ENCODE data around the gene SLC4A4.

Gene SLC4A4

GRCh38 chr4:71361476-71361875 is 22.7 kb downstream of the SLC4A4 start:
- Histone ChIP-seq H3K9me3 (ENCODE audit: control insufficient read depth, insufficient read depth, low read length) (no peaks in the 10 kb centered on the region), H3K36me3 (ENCODE audit: control insufficient read depth, insufficient read depth, low read length) (no peaks in the 10 kb centered on the region), H3K27me3 (ENCODE audit: control insufficient read depth, insufficient read depth, low read length) (no peaks in the 10 kb centered on the region), H3K4me3 (ENCODE audit: low read depth, low read length) (no peak overlapping the region), H3K4me1 (ENCODE audit: control insufficient read depth, insufficient read depth, low read length) (no peaks in the 10 kb centered on the region), H3K9ac (ENCODE audit: low read depth, low read length) (no peak overlapping the region)

DNA sequence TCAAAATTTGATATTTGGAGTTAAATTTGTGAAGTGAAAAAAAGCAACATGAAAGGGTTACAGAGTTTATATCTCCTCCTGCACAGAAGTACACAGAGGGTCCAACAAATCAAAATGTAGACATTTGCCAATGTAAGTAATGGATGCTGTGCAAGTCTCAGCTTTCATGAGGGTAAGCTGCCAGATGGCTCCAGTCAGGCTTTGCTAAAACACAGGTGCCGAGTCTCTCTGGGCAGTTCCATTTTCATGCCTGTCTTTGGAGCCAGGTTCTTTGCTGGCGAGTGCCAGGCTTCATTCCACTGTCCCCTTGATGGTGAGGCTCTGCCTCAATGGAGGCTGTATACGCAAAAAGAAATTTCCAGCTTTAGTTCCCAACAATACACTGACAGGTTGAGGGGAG is 27.9 kb downstream of the SLC4A4 start:
- Histone ChIP-seq H3K36me3 (ENCODE audit: control insufficient read depth, insufficient read depth, low read length) (no peaks in the 10 kb centered on the region), H3K9me3 (ENCODE audit: control insufficient read depth, insufficient read depth, low read length) (no peaks in the 10 kb centered on the region), H3K9ac (ENCODE audit: low read depth, low read length) (no peak overlapping the region), H3K4me3 (ENCODE audit: low read depth, low read length) (no peak overlapping the region), H3K4me1 (ENCODE audit: control insufficient read depth, insufficient read depth, low read length) (no peaks in the 10 kb centered on the region), H3K27me3 (ENCODE audit: control insufficient read depth, insufficient read depth, low read length) (no peaks in the 10 kb centered on the region)

DNA sequence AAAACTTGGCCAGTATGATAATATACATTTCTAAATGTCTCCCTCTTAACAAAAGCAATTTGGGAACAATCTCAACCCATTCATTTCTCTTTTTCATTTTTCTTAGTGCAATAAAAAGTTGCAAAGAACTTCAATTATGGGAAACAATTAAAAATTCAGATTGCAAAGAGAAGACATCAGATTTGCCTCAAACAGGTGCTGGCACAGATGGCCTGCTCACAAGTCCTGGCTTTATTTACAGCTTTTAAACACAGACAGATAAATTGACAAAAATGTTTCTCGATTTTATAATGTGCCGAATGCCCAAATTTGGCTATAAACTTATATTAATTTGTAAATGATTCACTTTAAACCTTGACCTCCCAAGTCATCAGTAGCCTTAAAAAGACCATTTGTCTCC is 28.7 kb downstream of the SLC4A4 start:
- no peaks in the 10 kb centered on the region for H3K9me3 ChIP-seq (ENCODE audit: control insufficient read depth, insufficient read depth, low read length)
- H3K4me3 ChIP-seq (ENCODE audit: low read depth, low read length), result no peak overlapping the region
- no peak overlapping the region for H3K9ac ChIP-seq (ENCODE audit: low read depth, low read length)
- no peaks in the 10 kb centered on the region for H3K4me1 ChIP-seq (ENCODE audit: control insufficient read depth, insufficient read depth, low read length)
- no peaks in the 10 kb centered on the region for H3K27me3 ChIP-seq (ENCODE audit: control insufficient read depth, insufficient read depth, low read length)
- H3K36me3 ChIP-seq (ENCODE audit: control insufficient read depth, insufficient read depth, low read length), result no peaks in the 10 kb centered on the region

DNA sequence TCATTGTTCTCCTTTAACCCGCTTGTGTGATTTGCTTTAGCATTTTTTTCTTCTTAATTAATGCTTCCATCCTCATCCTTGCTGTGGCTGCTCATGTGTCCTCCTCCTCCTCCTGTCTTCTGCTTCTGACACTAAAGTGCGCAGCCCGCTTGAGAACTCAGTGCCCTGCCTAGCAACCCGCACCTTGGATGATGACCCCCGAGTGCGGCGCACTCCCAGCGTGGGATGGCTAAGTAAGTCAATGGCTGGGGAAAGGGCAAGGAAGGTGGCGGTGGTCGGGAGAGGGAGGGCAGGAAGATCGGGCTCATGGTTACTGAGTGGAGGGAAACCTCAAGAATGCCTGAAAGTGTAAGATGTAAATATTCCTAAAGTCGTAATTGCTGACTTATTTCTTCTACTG is 30.1 kb downstream of the SLC4A4 start:
- Histone ChIP-seq H3K27me3 (ENCODE audit: control insufficient read depth, insufficient read depth, low read length) (no peaks in the 10 kb centered on the region), H3K9me3 (ENCODE audit: control insufficient read depth, insufficient read depth, low read length) (no peaks in the 10 kb centered on the region), H3K36me3 (ENCODE audit: control insufficient read depth, insufficient read depth, low read length) (no peaks in the 10 kb centered on the region), H3K4me3 (ENCODE audit: low read depth, low read length) (no peak overlapping the region), H3K4me1 (ENCODE audit: control insufficient read depth, insufficient read depth, low read length) (no peaks in the 10 kb centered on the region), H3K9ac (ENCODE audit: low read depth, low read length) (no peak overlapping the region)

DNA sequence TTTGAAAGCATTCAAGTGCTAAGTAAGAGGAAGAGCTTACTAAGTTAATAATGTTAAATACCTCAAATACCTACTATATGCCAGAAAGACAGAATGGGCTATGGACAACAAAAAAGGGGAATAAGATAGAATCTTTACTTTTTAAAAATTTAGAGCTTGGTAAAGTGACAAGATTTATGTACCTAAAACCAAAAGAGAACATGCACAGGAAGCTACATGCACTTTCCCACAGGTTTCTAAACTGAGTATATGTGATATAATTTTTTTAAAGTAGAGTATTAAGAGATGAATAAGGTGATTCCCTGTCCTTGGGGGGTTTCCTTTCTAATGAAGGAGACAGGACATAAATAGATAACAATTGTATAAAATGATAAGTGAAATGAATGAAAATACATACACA is 30.7 kb downstream of the SLC4A4 start:
- H3K4me3 ChIP-seq (ENCODE audit: low read depth, low read length), result no peak overlapping the region
- no peaks in the 10 kb centered on the region for H3K27me3 ChIP-seq (ENCODE audit: control insufficient read depth, insufficient read depth, low read length)
- no peaks in the 10 kb centered on the region for H3K4me1 ChIP-seq (ENCODE audit: control insufficient read depth, insufficient read depth, low read length)
- no peaks in the 10 kb centered on the region for H3K36me3 ChIP-seq (ENCODE audit: control insufficient read depth, insufficient read depth, low read length)
- H3K9ac ChIP-seq (ENCODE audit: low read depth, low read length), result no peak overlapping the region
- no peaks in the 10 kb centered on the region for H3K9me3 ChIP-seq (ENCODE audit: control insufficient read depth, insufficient read depth, low read length)

GRCh38 chr4:71375494-71375893 is 36.7 kb downstream of the SLC4A4 start:
- Histone ChIP-seq H3K4me3 (ENCODE audit: low read depth, low read length) (no peak overlapping the region), H3K27me3 (ENCODE audit: control insufficient read depth, insufficient read depth, low read length) (no peaks in the 10 kb centered on the region), H3K36me3 (ENCODE audit: control insufficient read depth, insufficient read depth, low read length) (no peaks in the 10 kb centered on the region), H3K4me1 (ENCODE audit: control insufficient read depth, insufficient read depth, low read length) (no peaks in the 10 kb centered on the region), H3K9me3 (ENCODE audit: control insufficient read depth, insufficient read depth, low read length) (no peaks in the 10 kb centered on the region), H3K9ac (ENCODE audit: low read depth, low read length) (no peak overlapping the region)

DNA sequence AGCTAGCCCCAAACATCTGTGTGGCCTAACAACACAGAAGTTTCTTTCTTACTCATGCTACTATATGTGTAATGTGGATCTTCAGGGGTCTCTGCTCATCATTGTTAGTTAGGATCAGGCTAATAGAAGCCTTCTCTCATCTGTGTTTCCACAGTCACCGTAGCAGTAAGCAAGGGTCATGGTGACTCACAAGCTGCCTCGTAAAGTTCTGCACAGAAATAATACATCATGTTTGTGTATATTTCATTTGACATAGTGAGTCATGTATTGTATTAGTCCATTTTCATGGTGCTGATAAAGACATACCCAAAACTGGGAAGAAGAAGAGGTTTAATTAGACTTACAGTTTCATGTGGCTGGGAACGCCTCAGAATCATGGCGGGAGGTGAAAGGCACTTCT is 38.7 kb downstream of the SLC4A4 start:
- H3K4me3 ChIP-seq (ENCODE audit: low read depth, low read length), result no peak overlapping the region
- no peaks in the 10 kb centered on the region for H3K36me3 ChIP-seq (ENCODE audit: control insufficient read depth, insufficient read depth, low read length)
- no peaks in the 10 kb centered on the region for H3K9me3 ChIP-seq (ENCODE audit: control insufficient read depth, insufficient read depth, low read length)
- H3K27me3 ChIP-seq (ENCODE audit: control insufficient read depth, insufficient read depth, low read length), result no peaks in the 10 kb centered on the region
- H3K4me1 ChIP-seq (ENCODE audit: control insufficient read depth, insufficient read depth, low read length), result no peaks in the 10 kb centered on the region
- H3K9ac ChIP-seq (ENCODE audit: low read depth, low read length), result no peak overlapping the region

GRCh38 chr4:71379126-71379525 is 40.3 kb downstream of the SLC4A4 start:
- H3K4me1 ChIP-seq (ENCODE audit: control insufficient read depth, insufficient read depth, low read length), result no peaks in the 10 kb centered on the region
- no peak overlapping the region for H3K9ac ChIP-seq (ENCODE audit: low read depth, low read length)

DNA sequence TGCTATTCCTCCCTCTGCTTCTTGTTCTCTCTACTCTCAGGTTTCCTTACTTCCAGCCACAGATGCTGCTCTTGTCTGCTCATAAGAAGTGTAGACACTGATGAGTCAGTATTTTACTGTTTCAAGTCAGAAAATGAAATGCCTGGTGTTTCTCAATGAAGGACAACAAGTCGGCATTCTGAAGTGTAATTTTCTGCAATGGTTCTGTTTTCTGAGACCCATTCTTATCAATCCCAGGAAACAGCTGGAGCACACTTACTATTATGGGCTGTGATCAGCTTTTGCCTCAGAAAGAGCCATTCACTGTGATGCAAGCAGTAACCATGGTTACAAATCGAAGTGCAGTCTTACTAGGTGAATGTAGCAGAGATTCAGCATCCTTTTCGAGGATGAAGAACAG is 42.0 kb downstream of the SLC4A4 start:
- H3K9me3 ChIP-seq (ENCODE audit: control insufficient read depth, insufficient read depth, low read length), result no peaks in the 10 kb centered on the region
- H3K4me1 ChIP-seq (ENCODE audit: control insufficient read depth, insufficient read depth, low read length), result no peaks in the 10 kb centered on the region
- no peak overlapping the region for H3K9ac ChIP-seq (ENCODE audit: low read depth, low read length)
- no peaks in the 10 kb centered on the region for H3K27me3 ChIP-seq (ENCODE audit: control insufficient read depth, insufficient read depth, low read length)
- H3K4me3 ChIP-seq (ENCODE audit: low read depth, low read length), result no peak overlapping the region
- no peaks in the 10 kb centered on the region for H3K36me3 ChIP-seq (ENCODE audit: control insufficient read depth, insufficient read depth, low read length)

More at GRCh38 chr4:71379126-71379525, 40.3 kb downstream of the SLC4A4 start:
- H3K9me3 ChIP-seq (ENCODE audit: control insufficient read depth, insufficient read depth, low read length), result no peaks in the 10 kb centered on the region
- H3K36me3 ChIP-seq (ENCODE audit: control insufficient read depth, insufficient read depth, low read length), result no peaks in the 10 kb centered on the region
- H3K4me3 ChIP-seq (ENCODE audit: low read depth, low read length), result no peak overlapping the region
- no peaks in the 10 kb centered on the region for H3K27me3 ChIP-seq (ENCODE audit: control insufficient read depth, insufficient read depth, low read length)

DNA sequence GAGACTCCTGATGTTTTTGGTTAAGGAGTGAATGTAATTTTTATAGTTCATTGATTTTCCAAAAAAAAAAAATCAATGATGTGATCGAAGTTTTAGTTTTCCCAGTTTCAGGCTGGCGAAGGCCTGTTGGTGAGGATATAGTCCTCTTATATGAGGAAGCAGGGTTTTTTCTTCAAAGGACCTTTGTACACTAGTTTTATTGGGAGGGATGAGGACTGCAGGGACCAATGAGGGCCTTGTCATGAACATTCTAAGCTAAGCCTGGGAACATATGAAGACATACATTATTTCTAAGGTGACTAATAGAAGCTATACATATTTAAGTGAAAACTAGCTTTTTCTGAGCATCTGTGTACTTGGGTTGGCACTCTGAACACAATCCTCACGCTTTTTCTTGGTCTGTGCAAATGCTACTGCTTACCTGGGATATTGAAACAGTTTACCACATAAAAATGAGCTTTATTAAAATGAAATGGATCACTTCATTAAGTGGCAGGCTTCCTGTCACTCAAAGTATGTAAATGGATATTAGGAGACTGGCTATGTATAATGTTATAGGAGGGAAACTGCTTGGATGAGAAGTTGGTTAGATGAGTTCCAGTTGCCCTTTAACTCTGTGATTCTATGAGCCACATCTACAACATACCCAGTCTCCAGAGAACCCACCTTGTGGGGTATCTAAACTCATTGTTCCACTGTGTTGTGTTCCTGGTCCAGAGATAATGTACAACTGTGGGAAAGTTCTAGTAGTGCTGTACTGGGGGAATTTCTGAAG is 43.5 kb downstream of the SLC4A4 start:
- H3K4me3 ChIP-seq (ENCODE audit: low read depth, low read length), result no peak overlapping the region
- no peaks in the 10 kb centered on the region for H3K9me3 ChIP-seq (ENCODE audit: control insufficient read depth, insufficient read depth, low read length)
- no peaks in the 10 kb centered on the region for H3K27me3 ChIP-seq (ENCODE audit: control insufficient read depth, insufficient read depth, low read length)
- H3K4me1 ChIP-seq (ENCODE audit: control insufficient read depth, insufficient read depth, low read length), result no peaks in the 10 kb centered on the region
- H3K9ac ChIP-seq (ENCODE audit: low read depth, low read length), result no peak overlapping the region
- no peaks in the 10 kb centered on the region for H3K36me3 ChIP-seq (ENCODE audit: control insufficient read depth, insufficient read depth, low read length)

DNA sequence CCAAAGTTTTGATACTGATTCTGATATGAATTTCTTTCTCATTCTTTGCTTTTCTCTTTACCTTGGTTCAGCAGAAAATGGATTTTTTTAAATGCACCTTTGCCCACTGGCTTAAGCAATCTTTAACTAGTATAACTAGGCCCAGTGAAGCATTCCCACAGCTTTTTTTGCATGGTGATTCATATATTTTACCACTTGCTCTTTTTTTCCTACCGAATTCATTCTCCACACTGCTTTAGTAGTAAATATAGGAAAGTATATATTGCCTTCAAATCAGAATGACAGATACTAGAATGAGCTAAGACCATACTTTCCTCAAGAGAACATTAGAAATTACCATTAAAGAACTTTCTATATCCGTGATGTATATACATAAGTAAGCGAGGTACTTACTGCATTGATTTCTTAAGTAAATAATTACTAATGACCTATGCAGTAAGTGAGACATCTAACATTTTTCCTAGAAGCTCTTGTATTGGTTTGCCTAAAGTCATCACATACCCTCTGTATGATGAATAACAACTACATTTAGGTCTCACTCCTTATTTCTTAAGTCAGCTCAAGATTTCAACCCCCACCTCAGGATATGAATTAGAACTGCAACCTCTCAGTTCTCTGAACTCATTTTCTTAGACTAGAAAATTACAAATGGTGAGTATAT is 44.2 kb downstream of the SLC4A4 start:
- H3K36me3 ChIP-seq (ENCODE audit: control insufficient read depth, insufficient read depth, low read length), result no peaks in the 10 kb centered on the region
- H3K27me3 ChIP-seq (ENCODE audit: control insufficient read depth, insufficient read depth, low read length), result no peaks in the 10 kb centered on the region
- H3K9ac ChIP-seq (ENCODE audit: low read depth, low read length), result no peak overlapping the region
- H3K9me3 ChIP-seq (ENCODE audit: control insufficient read depth, insufficient read depth, low read length), result no peaks in the 10 kb centered on the region
- H3K4me3 ChIP-seq (ENCODE audit: low read depth, low read length), result no peak overlapping the region
- H3K4me1 ChIP-seq (ENCODE audit: control insufficient read depth, insufficient read depth, low read length), result no peaks in the 10 kb centered on the region

GRCh38 chr4:71383984-71384383 is 45.2 kb downstream of the SLC4A4 start:
- Histone ChIP-seq H3K9ac (ENCODE audit: low read depth, low read length) (no peak overlapping the region), H3K27me3 (ENCODE audit: control insufficient read depth, insufficient read depth, low read length) (no peaks in the 10 kb centered on the region)

More at GRCh38 chr4:71383984-71384383, 45.2 kb downstream of the SLC4A4 start:
- no peaks in the 10 kb centered on the region for H3K4me1 ChIP-seq (ENCODE audit: control insufficient read depth, insufficient read depth, low read length)
- H3K4me3 ChIP-seq (ENCODE audit: low read depth, low read length), result no peak overlapping the region
- no peaks in the 10 kb centered on the region for H3K36me3 ChIP-seq (ENCODE audit: control insufficient read depth, insufficient read depth, low read length)
- H3K9me3 ChIP-seq (ENCODE audit: control insufficient read depth, insufficient read depth, low read length), result no peaks in the 10 kb centered on the region

All from iPS-15b (cell line).